IMR-90 (cell line): Measurements from ENCODE around the gene CHI3L1. TPM values are rescaled to one million over a fixed set of nuclear protein-coding genes. Genes with fewer than 3 reads are reported as not detected.

Experiments
- ATAC-seq: fragments of 200-7000 bp; cut with Tn5 transposase; 2 replicates; pipeline ENCODE4 v1.9.1; 2020; ENCODE audit warnings: low read depth, mild to moderate bottlenecking, moderate library complexity
- BruUV-seq: library from RNA; stranded (reverse); fragments of 400-500 nt; replicated peaks from 2 replicates; lab custom pipeline; 2021; lab: Mats Ljungman, UMichigan
- CTCF ChIA-PET: fragments of 300-600 bp; formaldehyde crosslinking; extraction: SDS; loops from one replicate; lab custom pipeline; 2021; ENCODE audit warnings: antibody characterized with exemption; lab: Yijun Ruan, JAX
- POLR2A ChIA-PET: fragments of 300-600 bp; sonication (Branson Sonifier 250); formaldehyde crosslinking; loops from one replicate; lab custom pipeline; 2022; ENCODE audit warnings: antibody characterized with exemption; ENCODE audit not compliant: unreplicated experiment; lab: Charles Lee
- DNase-seq: peaks from one replicate; pipeline ENCODE4 v3.0.0; 2013
- H2AFZ ChIP-seq: replicated peaks from 2 replicates; pipeline ENCODE3; 2013; ENCODE audit warnings: low read length, mild to moderate bottlenecking; ENCODE audit not compliant: poor library complexity
- H2AK5ac ChIP-seq: 2 replicates; pipeline ENCODE4 v1.6.1; 2013; ENCODE audit warnings: low read depth, low read length, inconsistent platforms
- H2AK9ac ChIP-seq: replicated peaks from 2 replicates; pipeline ENCODE3; 2013; ENCODE audit warnings: mild to moderate bottlenecking, low read depth, low read length, moderate library complexity; ENCODE audit not compliant: poor library complexity
- H2BK120ac ChIP-seq: 2 replicates; pipeline ENCODE4 v1.6.1; 2013; ENCODE audit warnings: low read depth, low read length, inconsistent platforms
- H2BK15ac ChIP-seq: 3 replicates; pipeline ENCODE4 v1.6.1; 2013; ENCODE audit warnings: low read depth, low read length, inconsistent platforms
- H2BK20ac ChIP-seq: 2 replicates; pipeline ENCODE4 v1.6.1; 2013; ENCODE audit warnings: low read depth, mild to moderate bottlenecking, inconsistent platforms, low read length, moderate library complexity
- H2BK5ac ChIP-seq: 2 replicates; pipeline ENCODE4 v1.6.1; 2013; ENCODE audit warnings: mild to moderate bottlenecking, low read depth, low read length, inconsistent platforms; ENCODE audit not compliant: poor library complexity, severe bottlenecking
- H3K14ac ChIP-seq: replicated peaks from 2 replicates; pipeline ENCODE4 v1.6.1; 2013; ENCODE audit warnings: low read depth, low read length, inconsistent platforms
- H3K18ac ChIP-seq: 2 replicates; pipeline ENCODE4 v1.6.1; 2013; ENCODE audit warnings: low read depth, low read length, control low read depth
- H3K23ac ChIP-seq: 2 replicates; pipeline ENCODE4 v1.6.1; 2013; ENCODE audit warnings: low read depth, low read length, inconsistent platforms
- H3K27ac ChIP-seq: 2 replicates; pipeline ENCODE4 v1.5.1; 2013; ENCODE audit warnings: mild to moderate bottlenecking, control low read depth, low read length; ENCODE audit not compliant: insufficient read depth
- H3K27me3 ChIP-seq: 2 replicates; pipeline ENCODE4 v1.6.1; 2013; ENCODE audit warnings: low read length; ENCODE audit not compliant: control insufficient read depth, insufficient read depth
- H3K36me3 ChIP-seq: 2 replicates; pipeline ENCODE4 v1.6.1; 2013; ENCODE audit warnings: low read length, mixed read lengths; ENCODE audit not compliant: control insufficient read depth, insufficient read depth
- H3K4ac ChIP-seq: 2 replicates; pipeline ENCODE4 v1.6.1; 2013; ENCODE audit warnings: low read depth, low read length, inconsistent platforms
- H3K4me1 ChIP-seq: 2 replicates; pipeline ENCODE4 v1.6.1; 2013; ENCODE audit warnings: low read length, mixed read lengths; ENCODE audit not compliant: control insufficient read depth, insufficient read depth
- H3K4me2 ChIP-seq: 2 replicates; pipeline ENCODE4 v1.6.1; 2013; ENCODE audit warnings: low read depth, mild to moderate bottlenecking, control low read depth, low read length, moderate library complexity
- H3K4me3 ChIP-seq: 2 replicates; pipeline ENCODE4 v1.5.1; 2013; ENCODE audit warnings: low read depth, mild to moderate bottlenecking, control low read depth, low read length, moderate library complexity; ENCODE audit not compliant: insufficient read depth
- H3K56ac ChIP-seq: 2 replicates; pipeline ENCODE4 v1.6.1; 2013; ENCODE audit warnings: low read length, inconsistent platforms; ENCODE audit not compliant: insufficient read depth; ENCODE audit errors: extremely low read depth
- H3K79me1 ChIP-seq, 2 experiments: 2 replicates each; pipeline ENCODE4 v1.6.1; 2013; ENCODE audit warnings: low read length in 2 of 2, inconsistent platforms in 1 of 2, low read depth in 1 of 2
- H3K9ac ChIP-seq: 2 replicates; pipeline ENCODE4 v1.6.1; 2013; ENCODE audit warnings: low read depth, low read length, control low read depth
- H3K9me1 ChIP-seq: 2 replicates; pipeline ENCODE4 v1.6.1; 2013; ENCODE audit warnings: low read length, inconsistent platforms; ENCODE audit not compliant: insufficient read depth
- H3K9me3 ChIP-seq: 2 replicates; pipeline ENCODE4 v1.6.1; 2013; ENCODE audit warnings: low read length; ENCODE audit not compliant: control insufficient read depth, insufficient read depth
- H4K20me1 ChIP-seq: 2 replicates; pipeline ENCODE4 v1.6.1; 2013; ENCODE audit warnings: low read length, inconsistent platforms; ENCODE audit not compliant: insufficient read depth
- H4K5ac ChIP-seq: 2 replicates; pipeline ENCODE4 v1.6.1; 2013; ENCODE audit warnings: mild to moderate bottlenecking, low read depth, low read length, control low read depth
- H4K8ac ChIP-seq, 2 experiments: 2 replicates each; pipeline ENCODE4 v1.6.1; 2013; ENCODE audit warnings: low read depth in 2 of 2, low read length in 2 of 2, control low read depth in 1 of 2, inconsistent platforms in 1 of 2
- H4K91ac ChIP-seq: 2 replicates; pipeline ENCODE4 v1.6.1; 2013; ENCODE audit warnings: low read depth, low read length, inconsistent platforms; ENCODE audit not compliant: insufficient read depth
- BHLHE40 ChIP-seq: fragments of 150-350 bp; IDR thresholded peaks from 2 replicates; pipeline ENCODE4 v1.6.1; 2016; ENCODE audit warnings: mild to moderate bottlenecking, low read depth, low read length
- CHD1 ChIP-seq: IDR thresholded peaks from 2 replicates; pipeline ENCODE4 v1.6.1; 2012; ENCODE audit warnings: low read depth, low read length, improper control_type of control experiment
- FOS ChIP-seq: fragments of 150-350 bp; IDR thresholded peaks from 2 replicates; pipeline ENCODE4 v1.6.1; 2016; ENCODE audit warnings: low read depth, low read length
- MAFK ChIP-seq: IDR thresholded peaks from 2 replicates; pipeline ENCODE4 v1.6.1; 2012; ENCODE audit warnings: low read depth, low read length, improper control_type of control experiment
- MXI1 ChIP-seq: IDR thresholded peaks from 2 replicates; pipeline ENCODE4 v1.6.1; 2012; ENCODE audit warnings: low read depth, mild to moderate bottlenecking, low read length, moderate library complexity, borderline replicate concordance
- POLR2A ChIP-seq: IDR thresholded peaks from 2 replicates; pipeline ENCODE4 v1.6.1; 2012; ENCODE audit warnings: mild to moderate bottlenecking, low read depth, low read length
- RAD21 ChIP-seq: IDR thresholded peaks from 2 replicates; pipeline ENCODE4 v1.6.1; 2012; ENCODE audit warnings: low read length, improper control_type of control experiment
- RCOR1 ChIP-seq: IDR thresholded peaks from 2 replicates; pipeline ENCODE4 v1.6.1; 2012; ENCODE audit warnings: mild to moderate bottlenecking, low read length, improper control_type of control experiment; ENCODE audit not compliant: insufficient replicate concordance
- RFX5 ChIP-seq: IDR thresholded peaks from 2 replicates; pipeline ENCODE4 v1.8.0; 2012; ENCODE audit warnings: low read depth, mild to moderate bottlenecking, low read length, moderate library complexity
- SMC3 ChIP-seq: fragments of 150-350 bp; IDR thresholded peaks from 2 replicates; pipeline ENCODE4 v1.6.1; 2016; ENCODE audit warnings: low read depth, mild to moderate bottlenecking, antibody characterized with exemption, low read length, moderate library complexity
- USF2 ChIP-seq: fragments of 150-350 bp; IDR thresholded peaks from 2 replicates; pipeline ENCODE4 v1.6.1; 2017; ENCODE audit warnings: mild to moderate bottlenecking, antibody characterized with exemption, low read length, low read depth
- WGBS, 2 experiments: methylation state at CpG; one replicate each; pipeline versions ENCODE4 v1.1.5 to v1.1.7; 2013; ENCODE audit warnings: missing lambda C conversion rate in 2 of 2; ENCODE audit not compliant: insufficient read length in 1 of 2; ENCODE audit errors: extremely low coverage in 2 of 2; 5-methylcytosine and 5-hydroxymethylcytosine counted together
- dilution Hi-C: fragments of 300-500 bp; cut with HindIII; formaldehyde crosslinking; loops from one replicate; pipeline ENCODE4 v1.14.3; 2018; ENCODE audit warnings: low sequenced_read_pairs; ENCODE audit not compliant: unreplicated experiment
- in situ Hi-C: fragments of 300-500 bp; cut with MboI; formaldehyde crosslinking; loops from 3 replicates; pipeline ENCODE4 v1.14.3; 2019; ENCODE audit warnings: low sequenced_read_pairs, inconsistent platforms, mixed read lengths
- intact Hi-C: fragments of 100-400 bp; cut with micrococcal nuclease; formaldehyde crosslinking; loops from 2 replicates; pipeline ENCODE4 v1.10.0; 2022
- polyA plus RNA-seq, 3 experiments: library from polyadenylated mRNA; depleted of rRNA; stranded (reverse); fragments of >200 nt; gene quantifications; 2 replicates each; pipeline ENCODE4 v1.2.3, GENCODE V29; 2012; ENCODE audit warnings: low replicate concordance in 1 of 3
- total RNA-seq: library from RNA; depleted of rRNA; stranded (reverse); fragments of >200 nt; gene quantifications from 2 replicates; pipeline ENCODE4 v1.2.3, GENCODE V29; 2012
- TF ChIP-seq, protein P1 (sequence below): conservative IDR thresholded peaks from 2 replicates; pipeline ENCODE4 v1.5.1; 2012; ENCODE audit warnings: mild to moderate bottlenecking, low read depth, low read length, improper control_type of control experiment

CHI3L1 gene
- total and polyA plus RNA-seq, 2 of the 4 experiments (the other 2 are of a cell fraction): 0.17 TPM; not detected in 1

- no CpG with 5 or more reads among the region's 8 CpGs for WGBS, 2 experiments
- dilution Hi-C loops (no loop called here), intact Hi-C loops (no loop called here), in situ Hi-C loops (no loop called here)
- no peak overlapping the region for H3K9ac ChIP-seq
- ATAC-seq: no peak
- H3K23ac ChIP-seq: no peak overlapping the region
- H3K56ac ChIP-seq: no peak overlapping the region
- no peaks in the 10 kb centered on the region for H3K79me1 ChIP-seq
- H3K9me1 ChIP-seq: no peaks in the 10 kb centered on the region
- H3K4me2 ChIP-seq: no peak overlapping the region
- DNase-seq: no peak
- H3K14ac ChIP-seq: no peak overlapping the region
- H3K18ac ChIP-seq: no peak overlapping the region
- H3K27me3 ChIP-seq: peaks cover 29% of the 10 kb centered on the region
- no peak overlapping the region for H2AK9ac ChIP-seq
- H3K4ac ChIP-seq: no peak overlapping the region
- no peak overlapping the region for H2BK5ac ChIP-seq
- H2AFZ ChIP-seq: no peak overlapping the region
- H3K4me3 ChIP-seq: no peak overlapping the region
- no peak overlapping the region for H4K91ac ChIP-seq
- no peak overlapping the region for H4K8ac ChIP-seq
- H4K5ac ChIP-seq: no peak overlapping the region
- TF ChIP-seq RAD21: no peak
- TF ChIP-seq MAFK: no peak
- no peak for TF ChIP-seq RCOR1
- TF ChIP-seq RFX5: no peak
- TF ChIP-seq CHD1: no peak
- TF ChIP-seq SMC3: no peak
- TF ChIP-seq, protein P1, sequence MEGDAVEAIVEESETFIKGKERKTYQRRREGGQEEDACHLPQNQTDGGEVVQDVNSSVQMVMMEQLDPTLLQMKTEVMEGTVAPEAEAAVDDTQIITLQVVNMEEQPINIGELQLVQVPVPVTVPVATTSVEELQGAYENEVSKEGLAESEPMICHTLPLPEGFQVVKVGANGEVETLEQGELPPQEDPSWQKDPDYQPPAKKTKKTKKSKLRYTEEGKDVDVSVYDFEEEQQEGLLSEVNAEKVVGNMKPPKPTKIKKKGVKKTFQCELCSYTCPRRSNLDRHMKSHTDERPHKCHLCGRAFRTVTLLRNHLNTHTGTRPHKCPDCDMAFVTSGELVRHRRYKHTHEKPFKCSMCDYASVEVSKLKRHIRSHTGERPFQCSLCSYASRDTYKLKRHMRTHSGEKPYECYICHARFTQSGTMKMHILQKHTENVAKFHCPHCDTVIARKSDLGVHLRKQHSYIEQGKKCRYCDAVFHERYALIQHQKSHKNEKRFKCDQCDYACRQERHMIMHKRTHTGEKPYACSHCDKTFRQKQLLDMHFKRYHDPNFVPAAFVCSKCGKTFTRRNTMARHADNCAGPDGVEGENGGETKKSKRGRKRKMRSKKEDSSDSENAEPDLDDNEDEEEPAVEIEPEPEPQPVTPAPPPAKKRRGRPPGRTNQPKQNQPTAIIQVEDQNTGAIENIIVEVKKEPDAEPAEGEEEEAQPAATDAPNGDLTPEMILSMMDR: no peak
- no peak for TF ChIP-seq FOS
- no peak for TF ChIP-seq USF2
- no peak for TF ChIP-seq BHLHE40
- TF ChIP-seq MXI1: no peak
- no peak for TF ChIP-seq POLR2A
- ChIA-PET POLR2A (no interaction called here), CTCF (no interaction called here)
- no peaks in the 10 kb centered on the region for H3K4me1 ChIP-seq
- no TSS peak for BruUV-seq
- H2BK15ac ChIP-seq: no peak overlapping the region
- H2BK120ac ChIP-seq: no peak overlapping the region
- no peak overlapping the region for H3K27ac ChIP-seq
- no peaks in the 10 kb centered on the region for H4K20me1 ChIP-seq
- no peaks in the 10 kb centered on the region for H3K9me3 ChIP-seq
- no peaks in the 10 kb centered on the region for H3K36me3 ChIP-seq
- H2AK5ac ChIP-seq: no peak overlapping the region
- no peak overlapping the region for H2BK20ac ChIP-seq
These were observed 20.7 kb downstream of the CHI3L1 start for GRCh38 chr1:203165800-203166161.
